Neural progenitor cell (in vitro differentiated cells): ENCODE results near the gene AZGP1.
"Not testable (repeated sequence)": the region's sequence is repeated elsewhere in the genome, so short reads cannot be mapped to it uniquely, and the experiment has no call there.

Experiments used
- CTCF ChIP-seq: fragments of 200-600 bp; sonication (generic); IDR thresholded peaks from 2 replicates; pipeline ENCODE4 v1.5.1; 2017; ENCODE audit warnings: antibody characterized with exemption, mild to moderate bottlenecking
- EZH2 ChIP-seq: fragments of 200-600 bp; sonication (generic); IDR thresholded peaks from 2 replicates; pipeline ENCODE4 v1.6.1; 2017; ENCODE audit warnings: antibody characterized with exemption, mild to moderate bottlenecking, moderate library complexity
- EZH2phosphoT487 ChIP-seq: fragments of 200-600 bp; sonication (generic); IDR thresholded peaks from 2 replicates; pipeline ENCODE4 v1.6.1; 2017; ENCODE audit warnings: antibody characterized with exemption

- not testable (repeated sequence) for TF ChIP-seq EZH2, CTCF, EZH2phosphoT487
These were observed 2.0 kb downstream of the AZGP1 start for GRCh38 chr7:99973817-99974216.
